Fibroblast of lung (primary cell): ENCODE results near the gene CCDC149. TPM values are rescaled to one million over a fixed set of nuclear protein-coding genes. Genes with fewer than 3 reads are reported as not detected.
A peak's percentile ranks its signal among the peaks of the same experiment; 100 is the strongest.

Experiments used
- DNase-seq, 2 donors: peaks; one replicate each; pipeline versions ENCODE4 v3.0.0 to v3.0.0-alpha.2; 2010; ENCODE audit warnings: low read depth in 2 of 2
- H2AFZ ChIP-seq: 2 replicates; pipeline ENCODE4 v1.5.1; 2012; ENCODE audit warnings: low read length, control low read depth, inconsistent platforms
- H3K27ac ChIP-seq: 2 replicates; pipeline ENCODE4 v1.5.1; 2011; ENCODE audit warnings: low read length, control low read depth; ENCODE audit not compliant: insufficient read depth
- H3K27me3 ChIP-seq: 2 replicates; pipeline ENCODE4 v1.5.1; 2011; ENCODE audit warnings: mild to moderate bottlenecking, low read length; ENCODE audit not compliant: control insufficient read depth, insufficient read depth
- H3K36me3 ChIP-seq: 2 replicates; pipeline ENCODE4 v1.5.1; 2011; ENCODE audit warnings: low read length; ENCODE audit not compliant: control insufficient read depth, insufficient read depth
- H3K4me1 ChIP-seq: 2 replicates; pipeline ENCODE4 v1.5.1; 2011; ENCODE audit warnings: low read length; ENCODE audit not compliant: control insufficient read depth, insufficient read depth; ENCODE audit errors: extremely low read depth
- H3K4me2 ChIP-seq: 2 replicates; pipeline ENCODE4 v1.5.1; 2011; ENCODE audit warnings: low read length, control low read depth; ENCODE audit not compliant: insufficient read depth; ENCODE audit errors: extremely low read depth
- H3K4me3 ChIP-seq, 4 experiments: fragments of 200-600 bp in 1 of 4; sonication (generic) in 1 of 4; replicated peaks in 1 of 4; 2 replicates each; pipeline ENCODE4 v1.5.1; 2011 to 2016; ENCODE audit warnings: low read length in 4 of 4, low read depth in 3 of 4, mild to moderate bottlenecking in 3 of 4, control low read depth in 2 of 4, inconsistent platforms in 1 of 4, mixed read lengths in 1 of 4; ENCODE audit not compliant: insufficient read depth in 1 of 4; ENCODE audit errors: control extremely low read depth in 1 of 4
- H3K79me2 ChIP-seq: 2 replicates; pipeline ENCODE4 v1.5.1; 2012; ENCODE audit warnings: mild to moderate bottlenecking, low read length, inconsistent platforms; ENCODE audit not compliant: control insufficient read depth, insufficient read depth
- H3K9ac ChIP-seq: 2 replicates; pipeline ENCODE4 v1.5.1; 2011; ENCODE audit warnings: mild to moderate bottlenecking, low read length, control low read depth; ENCODE audit not compliant: insufficient read depth
- H3K9me3 ChIP-seq: 2 replicates; pipeline ENCODE4 v1.5.1; 2012; ENCODE audit warnings: low read depth, low read length; ENCODE audit not compliant: control insufficient read depth, insufficient read depth
- H4K20me1 ChIP-seq: 2 replicates; pipeline ENCODE4 v1.5.1; 2011; ENCODE audit warnings: low read length; ENCODE audit not compliant: control insufficient read depth, insufficient read depth; ENCODE audit errors: extremely low read depth
- EZH2 ChIP-seq: IDR thresholded peaks from 2 replicates; pipeline ENCODE4 v1.5.1; 2012; ENCODE audit warnings: low read length, control low read depth, mild to moderate bottlenecking; ENCODE audit errors: missing control alignments
- polyA plus RNA-seq, 2 donors: library from polyadenylated mRNA; depleted of rRNA in 1 of 2; stranded (reverse) in 1 of 2; unstranded in 1 of 2; fragments of >200 nt; gene quantifications; 2 replicates each; pipeline ENCODE4 v1.2.1, GENCODE V29; 2011 to 2012; ENCODE audit warnings: missing spikeins in 1 of 2
- total RNA-seq: library from RNA; depleted of rRNA; stranded (reverse); fragments of >200 nt; gene quantifications from 2 replicates; pipeline ENCODE4 v1.2.1, GENCODE V29; 2014
- TF ChIP-seq, protein P1 (sequence below), 2 donors: IDR thresholded peaks in 1 of 2; conservative IDR thresholded peaks in 1 of 2; 1 replicate in 1 of 2; 2 replicates in 1 of 2; pipeline ENCODE4 v1.5.1; 2011 to 2012; ENCODE audit warnings: low read length in 2 of 2, control low read depth in 1 of 2, inconsistent platforms in 1 of 2, low read depth in 1 of 2, mild to moderate bottlenecking in 1 of 2

The CCDC149 gene
- total and polyA plus RNA-seq, 2 donors (not counting 1 experiment from before 2014, with no cell fraction given), result 13.9 to 14.6 TPM

DNA sequence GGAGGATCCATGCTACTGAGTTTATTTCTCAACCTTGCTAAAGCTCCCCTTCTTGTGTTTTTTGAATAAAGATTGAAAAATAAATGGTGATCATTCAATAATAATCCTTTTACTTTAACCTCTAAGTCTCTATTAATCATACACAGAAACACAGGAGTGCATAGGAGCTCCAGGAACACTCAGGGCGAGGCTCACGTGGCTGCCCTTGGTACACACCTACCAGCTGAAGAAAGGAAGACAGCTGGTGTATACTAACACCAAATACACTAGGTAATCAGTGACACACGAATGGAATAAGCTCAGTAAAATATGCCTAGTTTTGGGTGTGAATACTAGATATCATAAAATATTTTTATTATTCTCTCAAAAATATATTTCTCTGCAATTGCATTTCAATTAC is 26.2 kb downstream of the CCDC149 start:
- Histone ChIP-seq H3K27ac (no peak overlapping the region), H3K4me1 (no peaks in the 10 kb centered on the region), H3K4me2 (no peak overlapping the region), H4K20me1 (no peaks in the 10 kb centered on the region), H3K9me3 (no peaks in the 10 kb centered on the region), H3K4me3 (no peak overlapping the region), H2AFZ (no peak overlapping the region), H3K79me2 (no peaks in the 10 kb centered on the region), H3K9ac (no peak overlapping the region), H3K27me3 (no peaks in the 10 kb centered on the region), H3K36me3 (no peaks in the 10 kb centered on the region)
- DNase-seq, result no peak
- TF ChIP-seq, protein P1, sequence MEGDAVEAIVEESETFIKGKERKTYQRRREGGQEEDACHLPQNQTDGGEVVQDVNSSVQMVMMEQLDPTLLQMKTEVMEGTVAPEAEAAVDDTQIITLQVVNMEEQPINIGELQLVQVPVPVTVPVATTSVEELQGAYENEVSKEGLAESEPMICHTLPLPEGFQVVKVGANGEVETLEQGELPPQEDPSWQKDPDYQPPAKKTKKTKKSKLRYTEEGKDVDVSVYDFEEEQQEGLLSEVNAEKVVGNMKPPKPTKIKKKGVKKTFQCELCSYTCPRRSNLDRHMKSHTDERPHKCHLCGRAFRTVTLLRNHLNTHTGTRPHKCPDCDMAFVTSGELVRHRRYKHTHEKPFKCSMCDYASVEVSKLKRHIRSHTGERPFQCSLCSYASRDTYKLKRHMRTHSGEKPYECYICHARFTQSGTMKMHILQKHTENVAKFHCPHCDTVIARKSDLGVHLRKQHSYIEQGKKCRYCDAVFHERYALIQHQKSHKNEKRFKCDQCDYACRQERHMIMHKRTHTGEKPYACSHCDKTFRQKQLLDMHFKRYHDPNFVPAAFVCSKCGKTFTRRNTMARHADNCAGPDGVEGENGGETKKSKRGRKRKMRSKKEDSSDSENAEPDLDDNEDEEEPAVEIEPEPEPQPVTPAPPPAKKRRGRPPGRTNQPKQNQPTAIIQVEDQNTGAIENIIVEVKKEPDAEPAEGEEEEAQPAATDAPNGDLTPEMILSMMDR (conservative IDR thresholded peaks at IDR 0.05 in 1 of 2, IDR thresholded peaks at IDR 0.05 in 1 of 2; ENCODE audit: low read depth in 1 of 2, low read length in 2 of 2), result no peak
- TF ChIP-seq EZH2, result no peak

DNA sequence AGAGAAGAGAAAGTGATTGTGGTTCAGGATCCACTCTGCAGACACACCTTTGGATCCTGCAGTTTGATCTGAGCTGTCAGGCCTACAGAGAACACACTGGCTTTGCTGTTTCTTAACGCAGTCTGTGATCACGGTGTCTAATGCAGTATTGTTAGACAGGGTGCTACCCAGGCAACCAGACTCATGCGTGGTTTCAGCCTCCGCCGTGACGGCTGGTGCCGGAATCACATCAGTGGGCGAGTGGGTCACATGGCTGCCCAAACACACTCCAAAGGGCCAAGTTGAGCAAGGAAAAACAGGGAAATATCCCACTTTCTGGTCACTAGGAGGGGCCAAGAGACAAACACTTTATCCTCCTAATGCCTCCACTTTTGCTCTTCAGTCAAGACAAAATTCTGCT is 27.5 kb downstream of the CCDC149 start:
- Histone ChIP-seq H2AFZ (no peak overlapping the region), H3K79me2 (no peaks in the 10 kb centered on the region), H3K36me3 (no peaks in the 10 kb centered on the region), H3K27me3 (no peaks in the 10 kb centered on the region), H4K20me1 (no peaks in the 10 kb centered on the region), H3K4me2 (no peak overlapping the region), H3K4me3 (no peak overlapping the region), H3K9me3 (no peaks in the 10 kb centered on the region), H3K4me1 (no peaks in the 10 kb centered on the region), H3K9ac (no peak overlapping the region), H3K27ac (no peak overlapping the region)
- TF ChIP-seq, protein P1 (conservative IDR thresholded peaks at IDR 0.05 in 1 of 2, IDR thresholded peaks at IDR 0.05 in 1 of 2; ENCODE audit: low read depth in 1 of 2, low read length in 2 of 2), result no peak
- no peak for TF ChIP-seq EZH2
- DNase-seq, result peak in 1 of 2 donors; percentile 39

GRCh38 chr4:24884902-24885301 is 27.9 kb downstream of the CCDC149 start:
- H3K27me3 ChIP-seq, result no peaks in the 10 kb centered on the region

More at GRCh38 chr4:24884902-24885301, 27.9 kb downstream of the CCDC149 start:
- no peaks in the 10 kb centered on the region for H3K4me1 ChIP-seq
- H3K79me2 ChIP-seq, result no peaks in the 10 kb centered on the region
- TF ChIP-seq EZH2, result no peak
- TF ChIP-seq, protein P1 (conservative IDR thresholded peaks at IDR 0.05 in 1 of 2, IDR thresholded peaks at IDR 0.05 in 1 of 2; ENCODE audit: low read depth in 1 of 2, low read length in 2 of 2), result no peak
- no peak overlapping the region for H3K27ac ChIP-seq
- no peak for DNase-seq
- no peaks in the 10 kb centered on the region for H4K20me1 ChIP-seq
- H3K4me2 ChIP-seq, result no peak overlapping the region
- H3K9me3 ChIP-seq, result no peaks in the 10 kb centered on the region
- H3K9ac ChIP-seq, result no peak overlapping the region
- no peaks in the 10 kb centered on the region for H3K36me3 ChIP-seq
- H2AFZ ChIP-seq, result no peak overlapping the region
- H3K4me3 ChIP-seq, result no peak overlapping the region
